HG02763 (cell line): Measurements from ENCODE around the gene ATP5MC2.
"Not testable (repeated sequence)": the region's sequence is repeated elsewhere in the genome, so short reads cannot be mapped to it uniquely, and the experiment has no call there.

Experiments used
- ATAC-seq: cut with Tn5 transposase; IDR thresholded peaks from one replicate; pipeline ENCODE4 v1.9.1; 2021; ENCODE audit warnings: mild to moderate bottlenecking, moderate library complexity; ENCODE audit not compliant: unreplicated experiment

ATP5MC2 gene

GRCh38 chr12:53675701-53676607 lies at the start of gene ATP5MC2:
TSS of gene ATP5MC2 (minus strand) at chr12:53676083. CDS start at chr12:53672614, 3,469 bp downstream.
- ATAC-seq, result peak; percentile 95

GRCh38 chr12:53722450-53723041 lies 46.7 kb upstream of the ATP5MC2 start:
- no peak for ATAC-seq

GRCh38 chr12:53720946-53721345 lies 45.1 kb upstream of the ATP5MC2 start:
- no peak for ATAC-seq

- no peak for ATAC-seq
Observed at GRCh38 chr12:53719649-53720048, 43.8 kb upstream of the ATP5MC2 start.

GRCh38 chr12:53718567-53718966 lies 42.7 kb upstream of the ATP5MC2 start:
- ATAC-seq, result not testable (repeated sequence)

GRCh38 chr12:53717319-53717718 lies 41.4 kb upstream of the ATP5MC2 start:
- no peak for ATAC-seq

- ATAC-seq, result no peak
Observed at GRCh38 chr12:53714004-53714403, 38.1 kb upstream of the ATP5MC2 start.

GRCh38 chr12:53713516-53713915 lies 37.6 kb upstream of the ATP5MC2 start:
- ATAC-seq, result no peak

- no peak for ATAC-seq
Observed at GRCh38 chr12:53712059-53712643, 36.3 kb upstream of the ATP5MC2 start.

GRCh38 chr12:53710091-53710490 lies 34.2 kb upstream of the ATP5MC2 start:
- ATAC-seq, result no peak

- ATAC-seq, result no peak
Observed at GRCh38 chr12:53709671-53710070, 33.8 kb upstream of the ATP5MC2 start.

GRCh38 chr12:53706080-53706479 lies 30.2 kb upstream of the ATP5MC2 start:
- no peak for ATAC-seq

- ATAC-seq, result no peak
Observed at GRCh38 chr12:53703756-53704155, 27.9 kb upstream of the ATP5MC2 start.

GRCh38 chr12:53701518-53702264 lies 25.8 kb upstream of the ATP5MC2 start:
- no peak for ATAC-seq

GRCh38 chr12:53700567-53700966 lies 24.7 kb upstream of the ATP5MC2 start:
- ATAC-seq, result no peak

GRCh38 chr12:53699678-53700025 lies 23.8 kb upstream of the ATP5MC2 start:
- no peak for ATAC-seq

- no peak for ATAC-seq
Observed at GRCh38 chr12:53698948-53699677, 23.2 kb upstream of the ATP5MC2 start.

GRCh38 chr12:53696655-53697331 lies 20.9 kb upstream of the ATP5MC2 start:
- no peak for ATAC-seq

GRCh38 chr12:53696285-53696654 lies 20.4 kb upstream of the ATP5MC2 start:
- ATAC-seq, result no peak
